GM19240 (cell line): Measurements from ENCODE around the gene KNTC1.
"Not testable (repeated sequence)": the region's sequence is repeated elsewhere in the genome, so short reads cannot be mapped to it uniquely, and the experiment has no call there.

ENCODE experiments used
- DNase-seq: peaks from one replicate; pipeline ENCODE4 v3.0.0; 2011; ENCODE audit warnings: low spot score; ENCODE audit not compliant: insufficient read length

Gene KNTC1

DNA sequence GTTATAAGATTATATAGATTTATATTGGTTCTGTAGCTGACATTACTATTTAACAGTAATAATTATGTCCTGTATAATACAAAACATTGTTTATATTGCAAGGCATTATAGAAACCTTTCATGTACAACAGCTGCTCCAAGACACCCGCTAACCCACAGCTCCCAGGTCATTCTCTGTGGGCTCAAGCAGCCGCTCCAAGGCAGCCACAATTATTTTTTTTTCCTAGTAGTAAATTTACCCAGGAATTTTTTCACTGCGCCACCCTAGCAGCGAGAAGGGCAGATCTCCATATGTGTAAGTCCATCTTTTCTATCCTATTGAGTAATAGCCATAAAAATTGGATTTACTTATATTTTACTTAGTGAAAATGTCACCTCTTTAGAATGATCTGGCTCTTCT is 36.3 kb downstream of the KNTC1 start:
- no peak for DNase-seq

DNA sequence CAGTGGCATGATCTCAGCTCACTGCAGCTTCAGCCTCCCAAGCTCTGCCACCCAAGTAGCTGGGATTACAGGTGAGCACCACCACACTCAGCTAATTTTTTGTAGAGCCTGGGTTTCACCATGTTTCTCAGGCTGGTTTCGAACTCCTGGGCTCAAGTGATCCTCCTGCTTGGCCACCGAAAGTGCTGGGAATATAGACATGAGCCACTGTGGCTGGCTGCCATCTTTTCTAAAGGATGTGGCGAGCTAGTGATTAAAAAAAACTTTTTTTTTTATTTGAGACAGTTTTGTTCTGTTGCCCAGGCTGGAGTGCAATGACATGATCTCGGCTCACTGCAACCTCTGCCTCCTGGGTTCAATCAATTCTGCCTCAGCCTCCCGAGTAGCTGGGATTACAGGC is 39.8 kb downstream of the KNTC1 start:
- DNase-seq: not testable (repeated sequence)

DNA sequence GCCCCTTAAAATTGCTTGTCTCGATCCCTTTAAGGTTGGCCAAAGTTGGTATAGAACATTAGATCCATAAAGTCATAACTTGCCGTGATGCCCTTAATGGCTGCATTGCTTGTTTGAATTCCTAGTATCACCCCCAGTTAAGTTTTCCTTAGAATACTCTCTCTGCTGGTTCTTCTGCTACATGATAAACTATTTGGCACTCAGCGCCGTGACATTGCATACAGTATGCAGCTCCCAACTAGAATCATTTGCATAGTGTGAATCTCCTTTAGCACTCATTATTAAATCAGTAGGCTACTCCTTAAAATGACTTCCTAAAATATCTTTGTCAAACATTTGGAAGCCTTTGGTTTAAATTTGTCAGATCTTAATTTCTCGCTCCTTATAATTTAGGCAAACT is 42.2 kb downstream of the KNTC1 start:
- DNase-seq: no peak

DNA sequence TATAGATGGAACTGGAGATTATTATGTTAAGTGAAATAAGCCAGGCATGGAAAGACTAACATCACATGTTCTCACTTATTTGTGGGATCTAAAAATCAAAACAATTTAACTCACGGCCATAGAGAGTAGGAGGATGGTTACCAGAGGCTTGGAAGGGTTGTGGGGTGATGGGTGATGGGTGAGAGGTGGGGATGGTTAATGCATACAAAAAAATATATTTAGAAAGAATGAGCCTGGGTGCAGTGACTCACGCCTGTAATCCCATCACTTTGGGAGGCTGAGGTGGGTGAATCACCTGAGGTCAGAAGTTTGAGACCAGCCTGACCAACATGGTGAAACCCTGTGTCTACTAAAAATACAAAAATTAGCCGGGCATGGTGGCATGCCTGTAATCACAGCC is 43.0 kb downstream of the KNTC1 start:
- not testable (repeated sequence) for DNase-seq

DNA sequence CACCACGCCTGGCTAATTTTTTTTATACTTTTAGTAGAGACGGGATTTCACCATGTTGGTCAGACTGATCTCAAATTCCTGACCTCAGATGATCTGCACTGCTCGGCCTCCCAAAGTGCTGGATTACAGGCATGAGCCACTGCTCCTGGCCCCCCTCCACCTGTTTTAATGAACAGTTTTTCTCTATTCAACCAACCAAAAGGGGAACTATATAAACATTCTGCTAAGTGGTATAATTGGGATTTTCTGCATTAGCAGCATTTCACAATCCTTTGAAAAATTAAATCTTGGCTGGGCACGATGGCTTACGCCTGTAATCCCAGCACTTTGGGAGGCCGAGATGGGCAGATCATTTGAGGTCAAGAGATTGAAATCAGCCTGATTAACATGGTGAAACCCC is 44.8 kb downstream of the KNTC1 start:
- no peak for DNase-seq

DNA sequence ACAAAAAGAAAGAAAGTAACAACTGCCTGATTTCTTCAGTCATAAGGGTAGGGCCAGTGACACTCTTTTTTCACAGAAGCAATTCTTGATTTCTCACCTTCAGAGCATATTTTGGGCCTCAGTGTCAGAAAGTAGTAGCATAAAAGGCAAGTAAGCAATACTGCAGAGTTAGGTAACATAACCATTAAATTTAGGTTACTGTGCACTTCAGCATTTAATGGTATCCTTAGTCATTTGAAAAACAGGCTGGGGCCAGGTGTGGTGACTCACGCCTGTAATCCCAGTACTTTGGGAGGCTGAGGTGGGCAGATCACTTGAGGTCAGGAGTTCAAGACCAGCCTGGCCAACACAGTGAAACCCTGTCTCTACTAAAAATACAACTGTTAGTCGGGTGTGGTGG is 56.2 kb downstream of the KNTC1 start:
- not testable (repeated sequence) for DNase-seq

DNA sequence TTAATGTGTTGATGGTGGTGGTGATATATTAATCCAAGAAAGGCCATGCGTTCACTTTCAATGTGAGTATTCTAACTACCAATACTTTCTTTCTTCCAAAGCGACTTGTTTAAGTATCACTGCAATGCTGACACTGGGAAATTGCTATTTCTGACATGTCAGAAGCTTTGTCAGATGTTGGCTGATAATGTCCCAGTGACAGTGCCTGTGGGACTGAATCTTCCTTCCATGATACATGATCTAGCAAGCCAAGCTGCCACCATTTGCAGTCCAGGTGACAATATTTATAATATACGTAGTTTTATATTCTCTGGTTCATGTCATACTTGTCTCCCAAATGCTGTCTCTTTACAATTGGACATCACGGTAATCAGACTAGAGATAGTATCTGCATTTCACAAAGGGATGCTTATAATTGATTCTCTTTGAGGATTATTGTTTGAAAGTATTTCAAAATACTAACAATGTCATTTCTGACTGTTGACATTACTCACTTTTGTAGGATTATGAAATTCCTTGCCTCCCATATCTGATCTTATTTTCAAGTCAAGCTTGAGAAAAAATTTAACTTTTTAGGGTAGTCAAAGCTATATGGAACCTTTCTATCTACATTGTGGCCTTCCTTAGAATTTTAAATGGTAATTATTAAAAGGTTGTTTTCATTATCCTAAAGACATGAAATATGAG is 57.3 kb downstream of the KNTC1 start:
- DNase-seq: no peak

DNA sequence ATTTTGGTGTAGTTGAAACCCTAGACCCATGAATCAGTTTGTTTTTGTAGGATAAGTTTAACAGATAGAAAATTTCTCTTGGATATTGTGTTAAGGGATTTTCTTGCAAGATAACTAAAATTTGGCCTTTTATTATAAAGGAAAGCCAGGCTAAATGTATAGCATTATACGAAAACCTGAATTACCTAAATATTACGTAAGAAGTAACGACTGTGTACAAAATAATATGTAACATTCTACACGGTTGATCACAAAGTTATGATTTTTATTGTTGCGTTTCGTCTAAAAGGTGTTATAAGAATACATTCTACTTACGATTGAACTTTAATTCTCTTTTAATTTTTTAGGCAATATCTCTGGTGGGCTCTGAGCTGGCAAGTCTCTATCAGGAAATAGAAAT is 63.9 kb downstream of the KNTC1 start:
- no peak for DNase-seq

DNA sequence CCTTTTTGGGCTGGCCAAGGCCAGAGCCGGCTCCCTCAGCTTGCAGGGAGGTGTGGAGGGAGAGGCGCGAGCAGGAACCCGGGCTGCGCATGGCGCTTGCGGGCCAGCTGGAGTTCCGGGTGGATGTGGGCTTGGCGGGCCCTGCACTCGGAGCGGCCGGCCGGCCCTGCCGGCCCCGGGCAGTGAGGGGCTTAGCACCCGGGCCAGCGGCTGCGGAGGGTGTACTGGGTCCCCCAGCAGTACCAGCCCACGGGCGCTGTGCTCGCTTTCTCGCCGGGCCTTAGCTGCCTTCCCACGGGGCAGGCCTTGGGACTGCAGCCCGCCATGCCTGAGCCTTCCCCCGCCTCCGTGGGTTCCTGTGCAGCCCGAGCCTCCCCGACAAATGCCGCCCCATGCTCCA is 64.9 kb downstream of the KNTC1 start:
- DNase-seq: not testable (repeated sequence)

DNA sequence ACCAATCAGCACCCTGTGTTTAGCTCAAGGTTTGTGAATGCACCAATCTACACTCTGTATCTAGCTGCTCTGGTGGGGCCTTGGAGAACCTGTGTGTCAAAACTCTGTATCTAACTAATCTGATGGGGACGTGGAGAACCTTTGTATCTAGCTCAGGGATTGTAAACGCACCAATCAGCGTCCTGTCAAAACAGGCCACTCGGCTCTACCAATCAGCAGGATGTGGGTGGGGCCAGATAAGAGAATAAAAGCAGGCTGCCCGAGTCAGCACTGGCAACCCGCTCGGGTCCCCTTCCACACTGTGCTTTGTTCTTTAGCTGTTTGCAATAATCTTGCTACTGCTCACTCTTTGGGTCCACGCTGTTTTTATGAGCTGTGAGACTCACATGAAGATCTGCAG is 65.5 kb downstream of the KNTC1 start:
- not testable (repeated sequence) for DNase-seq

DNA sequence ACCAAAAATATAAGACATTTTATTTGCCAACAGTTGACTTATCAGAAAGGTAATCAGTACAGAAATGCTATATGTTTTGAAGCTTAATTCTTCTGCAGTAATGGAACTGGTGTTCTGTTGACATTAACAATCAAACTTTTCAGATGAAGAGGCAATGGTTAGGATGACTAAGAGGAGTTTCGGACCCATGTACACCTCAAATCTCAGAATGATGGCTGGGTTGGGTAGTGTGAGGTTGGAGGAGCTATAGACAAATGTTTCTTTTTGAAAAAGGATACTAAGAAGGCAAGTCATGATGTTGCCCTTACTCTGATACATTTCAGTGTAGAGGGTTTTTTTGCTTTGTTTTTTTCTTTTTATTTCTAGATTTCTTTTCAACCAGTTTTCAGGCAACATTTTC is 66.9 kb downstream of the KNTC1 start:
- no peak for DNase-seq

DNA sequence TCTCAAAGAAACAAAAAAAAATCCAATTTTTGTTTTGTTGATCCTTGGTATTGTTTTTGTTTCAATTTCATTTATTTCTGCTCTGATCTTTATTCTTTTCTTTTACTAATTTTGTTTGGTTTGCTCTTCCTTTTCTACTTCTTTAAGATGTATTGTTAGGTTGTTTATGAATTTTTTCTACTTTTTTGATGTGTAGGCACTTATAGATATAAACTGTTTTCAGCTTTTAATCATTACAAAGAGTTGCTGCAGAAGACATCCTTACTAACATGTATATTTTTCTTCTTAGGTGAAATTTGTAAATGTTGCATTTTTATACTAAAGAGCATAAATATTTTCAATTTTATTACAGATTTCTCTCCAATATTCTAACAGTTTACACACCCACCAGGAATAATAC is 69.8 kb downstream of the KNTC1 start:
- no peak for DNase-seq

DNA sequence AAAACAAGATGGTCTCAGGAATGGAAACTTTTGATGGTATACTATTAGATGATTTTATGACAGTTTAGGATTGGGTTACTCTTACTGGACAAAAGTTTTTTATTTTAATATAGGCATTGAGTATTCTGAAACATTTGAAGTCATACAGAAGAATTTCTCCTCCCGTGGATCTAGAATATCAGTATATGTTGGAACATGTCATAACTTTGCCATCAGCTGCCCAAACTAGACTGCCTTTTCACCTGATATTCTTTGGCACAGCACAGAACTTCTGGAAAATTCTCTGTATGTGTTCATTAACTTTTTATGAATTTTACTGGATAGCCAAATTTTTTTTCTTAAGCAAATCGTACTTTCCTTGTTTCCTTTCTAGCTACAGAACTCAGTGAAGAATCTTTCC is 75.4 kb downstream of the KNTC1 start:
- DNase-seq: no peak

DNA sequence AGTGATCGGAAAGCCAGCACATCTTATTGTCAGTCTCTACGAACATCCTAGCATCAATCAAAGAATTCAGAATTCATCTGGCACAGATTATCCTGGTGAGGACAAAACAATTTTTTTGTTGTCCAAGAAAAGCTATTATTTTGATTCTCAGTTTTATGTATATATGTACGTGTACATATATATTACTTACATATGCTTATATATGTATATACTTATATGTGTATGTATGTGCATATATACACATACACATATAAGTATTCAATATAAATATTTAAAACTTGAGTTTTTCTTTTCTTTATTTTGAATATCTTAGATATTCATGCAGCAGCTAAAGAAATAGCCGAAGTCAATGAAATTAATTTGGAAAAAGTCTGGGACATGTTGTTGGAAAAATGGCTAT is 77.9 kb downstream of the KNTC1 start:
- no peak for DNase-seq

DNA sequence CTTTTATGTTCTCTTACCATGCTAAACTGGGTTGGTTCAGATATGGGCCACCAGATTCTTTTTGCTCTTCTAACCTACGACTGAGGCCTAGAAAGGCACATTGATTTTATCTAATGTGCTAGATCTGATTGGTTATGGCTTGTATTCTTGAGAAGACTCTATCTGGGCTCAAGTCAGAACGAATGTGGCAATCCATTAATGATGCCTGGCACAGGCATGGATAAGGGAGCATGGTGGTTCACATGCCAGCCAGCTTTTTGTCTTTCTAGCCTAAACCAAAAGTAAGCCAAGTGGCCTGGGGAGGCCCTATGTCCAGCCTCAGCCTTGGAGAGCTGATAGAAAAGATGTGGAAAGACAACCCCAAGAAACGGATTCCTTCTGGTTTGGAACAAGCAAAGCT is 82.7 kb downstream of the KNTC1 start:
- no peak for DNase-seq

DNA sequence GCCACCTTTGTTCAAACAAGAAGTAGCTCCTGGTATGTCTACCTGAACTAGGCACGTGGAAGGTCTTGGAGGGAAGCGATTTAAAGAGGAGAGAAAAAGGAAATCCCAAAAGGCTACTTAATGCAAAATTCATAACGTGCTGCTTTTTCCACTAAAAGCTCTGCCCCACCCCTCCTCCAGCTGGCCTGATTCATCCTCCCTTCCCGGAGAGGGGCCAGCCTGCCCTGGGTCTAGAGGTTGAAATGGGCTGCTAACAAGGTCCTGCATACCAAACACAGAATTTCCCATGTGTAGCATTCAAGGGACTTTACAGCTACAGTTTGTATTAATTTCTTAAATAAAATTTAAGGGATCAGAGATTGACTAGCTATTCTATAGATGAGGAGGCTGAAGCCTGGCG is 83.2 kb downstream of the KNTC1 start:
- DNase-seq: no peak

DNA sequence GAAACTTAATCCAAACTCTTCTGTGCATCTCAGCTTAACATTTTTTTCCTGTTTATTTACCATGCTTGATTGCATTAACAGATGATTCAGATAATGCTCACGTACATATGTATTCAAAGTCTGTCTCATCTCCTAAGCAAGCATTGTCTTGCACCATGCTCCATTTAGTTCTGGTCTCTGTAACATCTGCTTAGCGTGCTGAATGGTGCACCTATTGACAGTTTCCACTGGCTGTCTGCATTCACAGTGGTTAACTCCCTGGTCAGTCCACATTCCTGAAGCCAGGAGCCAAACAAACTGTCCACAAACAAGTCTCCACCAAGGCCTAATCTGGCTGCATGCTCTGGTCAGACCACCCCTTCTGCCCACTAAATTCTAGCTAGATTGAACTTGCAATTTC is 83.9 kb downstream of the KNTC1 start:
- DNase-seq: no peak

DNA sequence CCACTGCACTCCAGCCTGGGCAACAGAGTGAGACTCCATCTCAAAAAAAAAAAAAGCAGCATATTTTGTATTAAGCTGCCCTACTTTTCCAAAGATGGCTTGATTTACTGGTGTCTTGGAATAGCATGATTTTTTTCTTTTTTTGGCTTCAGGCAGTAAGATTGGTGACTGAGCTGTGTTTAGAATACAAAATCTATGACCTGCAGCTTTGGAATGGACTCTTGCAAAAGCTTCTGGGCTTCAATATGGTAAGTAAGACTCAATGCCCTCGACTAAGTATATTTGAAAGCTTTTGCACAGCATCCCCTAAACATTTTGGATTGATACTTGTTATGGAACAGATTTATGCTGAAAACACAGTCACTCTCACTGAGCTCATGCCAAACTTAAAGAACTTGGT is 87.8 kb downstream of the KNTC1 start:
- no peak for DNase-seq

DNA sequence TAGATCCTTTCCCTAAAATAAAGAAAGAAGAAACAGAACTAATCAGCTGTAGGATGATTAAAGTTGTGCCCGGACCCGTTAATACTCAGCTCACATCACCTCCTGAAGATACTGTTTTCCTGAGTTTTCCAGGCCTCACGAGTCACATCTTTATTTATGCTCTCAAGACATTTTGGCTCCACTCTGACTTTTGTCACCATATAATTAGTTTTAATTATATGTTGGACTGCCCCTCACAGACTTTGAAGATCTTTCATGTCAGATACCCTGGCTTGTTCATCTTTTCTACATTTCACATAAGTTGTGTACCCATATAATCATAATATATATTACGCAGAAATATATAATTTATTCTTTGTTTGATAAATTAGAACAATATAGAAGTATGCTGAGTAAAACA is 88.7 kb downstream of the KNTC1 start:
- DNase-seq: no peak

DNA sequence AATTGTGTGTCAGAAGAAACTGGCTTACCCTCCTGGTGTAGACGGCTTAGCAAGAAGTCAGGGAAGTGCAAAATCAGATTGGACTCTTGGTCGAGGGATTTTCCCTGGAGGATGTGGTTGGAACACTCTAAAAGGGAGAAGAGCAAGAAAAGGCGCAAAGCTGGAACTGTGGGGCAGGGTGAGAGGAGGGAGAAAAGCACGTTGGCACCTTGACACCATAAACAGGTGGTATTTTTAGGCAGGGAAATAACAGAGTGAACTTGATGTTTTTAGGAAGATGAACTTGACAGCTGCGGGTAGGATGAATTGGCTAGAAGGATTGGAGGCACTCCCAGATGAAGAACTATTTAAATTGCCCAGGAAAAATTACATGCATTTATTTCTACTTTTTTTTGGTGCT is 108.4 kb downstream of the KNTC1 start:
- DNase-seq: no peak

DNA sequence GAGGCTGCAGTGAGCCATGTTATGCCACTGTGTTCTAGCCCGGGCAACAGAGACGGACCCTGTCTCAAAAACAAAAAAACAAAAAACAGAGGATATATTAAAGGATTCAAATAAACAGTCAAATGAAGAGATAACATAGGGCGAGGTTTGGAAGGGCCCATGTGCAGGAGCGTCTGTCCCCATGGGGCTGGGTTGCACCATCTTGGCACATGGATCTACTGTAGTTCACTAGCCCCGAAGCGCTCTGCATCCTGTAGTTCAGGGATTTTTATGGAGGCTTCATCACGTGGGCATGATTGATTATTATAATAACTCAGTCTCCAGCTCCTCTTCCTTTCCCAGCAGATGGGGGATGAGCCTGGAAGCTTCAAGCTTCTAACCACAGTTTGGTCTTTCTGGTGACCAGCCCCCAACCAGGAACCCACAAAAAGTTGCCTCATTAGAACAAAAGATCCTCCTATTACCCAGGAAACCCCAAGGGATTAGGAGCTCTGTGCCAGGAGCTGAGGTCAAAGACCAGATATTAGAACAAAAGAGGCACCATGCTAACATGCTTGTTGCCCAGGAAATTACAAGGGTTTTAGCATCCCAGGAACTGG is 116.3 kb downstream of the KNTC1 start:
- DNase-seq: no peak

DNA sequence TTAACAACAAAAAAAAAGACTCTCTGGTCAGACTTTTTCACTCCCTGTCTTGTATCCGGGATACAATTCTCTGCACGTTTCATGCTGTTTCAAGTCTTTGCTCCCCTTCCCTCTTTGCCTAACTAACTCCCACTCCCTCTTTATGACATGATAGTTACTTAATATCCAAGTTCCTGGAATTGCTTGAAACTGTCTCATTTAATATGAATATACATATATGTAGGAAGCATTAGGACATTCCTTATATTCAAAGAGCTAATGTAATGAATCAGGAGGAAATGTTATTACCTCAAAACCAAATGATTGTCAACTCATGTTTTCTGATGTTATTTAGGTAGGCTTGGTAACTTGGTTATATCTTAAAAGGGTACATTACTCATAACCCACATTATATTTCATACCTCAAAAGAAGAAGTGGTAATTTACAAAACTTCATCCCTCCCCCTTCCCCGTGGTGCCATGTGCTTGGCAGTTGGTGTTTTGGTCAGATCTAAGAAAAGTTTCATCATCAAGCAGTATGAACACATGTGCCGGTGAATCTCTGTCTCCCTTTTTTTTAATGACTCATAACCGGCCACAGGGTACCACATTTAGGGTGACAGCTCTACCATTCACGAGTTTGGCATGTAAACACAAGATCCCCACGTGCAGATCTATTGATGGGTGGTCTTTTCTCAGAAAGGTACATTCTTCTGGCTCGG is 119.6 kb downstream of the KNTC1 start:
- DNase-seq: peak; percentile 30
